ENCODE data around the gene PTCH1. TPM values are rescaled to one million over a fixed set of nuclear protein-coding genes. Genes with fewer than 3 reads are reported as not detected.

PTCH1 gene
- total RNA-seq, 1 experiment from 2014 or later, result 15.2 TPM

DNA sequence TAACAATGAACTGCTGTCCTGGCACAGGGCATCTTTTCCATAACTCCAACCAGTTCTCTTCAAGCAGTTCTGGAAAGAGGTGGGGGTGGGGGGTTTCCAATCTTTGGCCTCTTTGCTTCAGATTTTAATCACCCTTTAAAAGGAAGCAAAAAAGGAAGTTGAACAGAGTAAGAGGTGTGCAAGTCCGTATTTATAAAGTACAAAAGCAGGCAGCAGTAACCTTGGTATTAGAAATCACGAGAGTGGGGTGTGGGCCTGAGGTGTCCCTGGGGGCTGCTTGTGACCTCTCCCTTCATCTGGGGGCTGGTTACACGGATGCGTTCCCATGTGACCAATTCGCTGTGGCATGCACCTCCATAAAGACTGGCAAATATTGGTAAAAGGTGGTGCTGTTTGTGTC is 70.5 kb downstream of the PTCH1 start:
- no peaks in the 10 kb centered on the region for H3K79me2 ChIP-seq (ENCODE audit: insufficient read depth, low read length)
- intact Hi-C loops (cut with micrococcal nuclease), result no loop called here
- DNase-seq (ENCODE audit: low read depth, low spot score) (no peak), ATAC-seq (no peak)
- no peaks in the 10 kb centered on the region for H3K9me3 ChIP-seq (ENCODE audit: control insufficient read depth in 1 of 2, insufficient read depth in 1 of 2, low read depth in 1 of 2, low read length in 2 of 2)
- H3K4me1 ChIP-seq (ENCODE audit: control insufficient read depth in 1 of 2, insufficient read depth in 2 of 2, low read length in 2 of 2), result no peaks in the 10 kb centered on the region; a peak in 2 of 4 replicates
- H3K9ac ChIP-seq (ENCODE audit: low read length), result no peak overlapping the region
- CTCF ChIA-PET, result no interaction called here
- TF ChIP-seq ZFX (IDR thresholded peaks at IDR 0.05), result no peak
- no peak for TF ChIP-seq EZH2phosphoT487 (IDR thresholded peaks at IDR 0.05; ENCODE audit: borderline replicate concordance)
- no peak for TF ChIP-seq RAD21 (IDR thresholded peaks at IDR 0.05; ENCODE audit: low read depth)
- no peak for TF ChIP-seq ZNF274 (IDR thresholded peaks at IDR 0.05; ENCODE audit: low read depth, low read length)
- TF ChIP-seq ATF3 (IDR thresholded peaks at IDR 0.05), result no peak
- no peak for TF ChIP-seq CBX3 (IDR thresholded peaks at IDR 0.05; ENCODE audit: low read depth)
- TF ChIP-seq ELF1 (IDR thresholded peaks at IDR 0.05; ENCODE audit: borderline replicate concordance, low read depth), result no peak
- no peak for TF ChIP-seq EGR1 (IDR thresholded peaks at IDR 0.05; ENCODE audit: low read depth)
- TF ChIP-seq SP1 (IDR thresholded peaks at IDR 0.05; ENCODE audit: low read depth), result no peak
- no peak for TF ChIP-seq EZH2 (IDR thresholded peaks at IDR 0.05)
- no peak for TF ChIP-seq FOSL1 (IDR thresholded peaks at IDR 0.05; ENCODE audit: low read depth)
- no peak for TF ChIP-seq POLR2A (IDR thresholded peaks at IDR 0.05; ENCODE audit: borderline replicate concordance, extremely low read depth, insufficient read depth, insufficient read length)
- TF ChIP-seq JUND (IDR thresholded peaks at IDR 0.05), result no peak
- no peak for TF ChIP-seq CTCF (IDR thresholded peaks at IDR 0.05 in 2 of 3, conservative IDR thresholded peaks at IDR 0.05 in 1 of 3; ENCODE audit: borderline replicate concordance in 1 of 3, insufficient read depth in 1 of 3, low read depth in 2 of 3, low read length in 2 of 3)
- TF ChIP-seq POLR2AphosphoS5 (IDR thresholded peaks at IDR 0.05; ENCODE audit: low read depth, low read length), result no peak
- TF ChIP-seq, protein P1, sequence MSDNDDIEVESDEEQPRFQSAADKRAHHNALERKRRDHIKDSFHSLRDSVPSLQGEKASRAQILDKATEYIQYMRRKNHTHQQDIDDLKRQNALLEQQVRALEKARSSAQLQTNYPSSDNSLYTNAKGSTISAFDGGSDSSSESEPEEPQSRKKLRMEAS (IDR thresholded peaks at IDR 0.05), result no peak
- no peak for TF ChIP-seq SRF (IDR thresholded peaks at IDR 0.05; ENCODE audit: low read depth)
- no peak for TF ChIP-seq YY1 (IDR thresholded peaks at IDR 0.05; ENCODE audit: extremely low read depth, insufficient replicate concordance, low read depth, low read length)
- no peaks in the 10 kb centered on the region for H3K27me3 ChIP-seq (ENCODE audit: insufficient read depth, low read length)
- peaks cover 0 to 2% of the 10 kb centered on the region in 2 experiments; a peak in 1 of 4 replicates for H3K36me3 ChIP-seq (ENCODE audit: control insufficient read depth in 1 of 2, insufficient read depth in 2 of 2, low read length in 2 of 2)
- H4K20me1 ChIP-seq (ENCODE audit: insufficient read depth), result no peaks in the 10 kb centered on the region
- H3K9me2 ChIP-seq (ENCODE audit: insufficient read depth), result no peaks in the 10 kb centered on the region
- no peak overlapping the region for H2AFZ ChIP-seq (ENCODE audit: low read depth, low read length, poor library complexity, severe bottlenecking)
- BruUV-seq (replicated peaks), result no TSS peak
- RAD21 ChIA-PET (ENCODE audit: low non-redundant PET in 1 of 2, low total read pairs in 2 of 2, uncharacterized antibody in 2 of 2, unreplicated experiment in 2 of 2), result no interaction called here
- no peak overlapping the region for H3K4me3 ChIP-seq (replicated peaks in 1 of 2; ENCODE audit: low read depth in 1 of 2, low read length in 2 of 2)
- no peak overlapping the region for H3K27ac ChIP-seq (ENCODE audit: low read depth, low read length)
- no peak overlapping the region for H3K4me2 ChIP-seq (ENCODE audit: low read length)
- POLR2A ChIA-PET, result no interaction called here

Data from HCT116 (cell line).